GM12801 (cell line): ENCODE data around the gene AK2.

ENCODE experiments used
- TF ChIP-seq, protein P1 (sequence below): IDR thresholded peaks from one replicate; pipeline ENCODE4 v1.5.1; 2011; ENCODE audit warnings: control low read depth; ENCODE audit not compliant: insufficient read length; ENCODE audit errors: extremely low read depth

AK2 gene

DNA sequence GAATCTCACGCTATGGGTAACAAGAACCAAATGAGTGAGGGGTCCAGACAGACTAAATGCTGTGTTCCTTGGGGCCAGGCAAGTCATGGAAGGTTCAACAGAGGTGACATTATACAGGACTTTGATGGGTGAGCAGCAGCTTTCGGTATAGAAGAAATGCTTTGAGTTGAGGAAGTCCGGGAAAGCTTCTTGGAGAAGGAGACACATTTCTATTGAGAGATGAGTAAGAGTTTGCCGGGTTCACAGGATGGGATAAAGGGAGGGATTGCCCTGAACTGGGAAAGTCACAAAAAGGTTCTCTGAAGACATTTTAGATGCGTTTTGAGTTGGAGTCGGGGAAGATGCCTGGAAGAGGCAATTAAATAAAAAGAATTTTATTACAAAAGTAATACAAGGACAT lies 43.7 kb upstream of the AK2 start:
- TF ChIP-seq, protein P1, sequence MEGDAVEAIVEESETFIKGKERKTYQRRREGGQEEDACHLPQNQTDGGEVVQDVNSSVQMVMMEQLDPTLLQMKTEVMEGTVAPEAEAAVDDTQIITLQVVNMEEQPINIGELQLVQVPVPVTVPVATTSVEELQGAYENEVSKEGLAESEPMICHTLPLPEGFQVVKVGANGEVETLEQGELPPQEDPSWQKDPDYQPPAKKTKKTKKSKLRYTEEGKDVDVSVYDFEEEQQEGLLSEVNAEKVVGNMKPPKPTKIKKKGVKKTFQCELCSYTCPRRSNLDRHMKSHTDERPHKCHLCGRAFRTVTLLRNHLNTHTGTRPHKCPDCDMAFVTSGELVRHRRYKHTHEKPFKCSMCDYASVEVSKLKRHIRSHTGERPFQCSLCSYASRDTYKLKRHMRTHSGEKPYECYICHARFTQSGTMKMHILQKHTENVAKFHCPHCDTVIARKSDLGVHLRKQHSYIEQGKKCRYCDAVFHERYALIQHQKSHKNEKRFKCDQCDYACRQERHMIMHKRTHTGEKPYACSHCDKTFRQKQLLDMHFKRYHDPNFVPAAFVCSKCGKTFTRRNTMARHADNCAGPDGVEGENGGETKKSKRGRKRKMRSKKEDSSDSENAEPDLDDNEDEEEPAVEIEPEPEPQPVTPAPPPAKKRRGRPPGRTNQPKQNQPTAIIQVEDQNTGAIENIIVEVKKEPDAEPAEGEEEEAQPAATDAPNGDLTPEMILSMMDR, result no peak

DNA sequence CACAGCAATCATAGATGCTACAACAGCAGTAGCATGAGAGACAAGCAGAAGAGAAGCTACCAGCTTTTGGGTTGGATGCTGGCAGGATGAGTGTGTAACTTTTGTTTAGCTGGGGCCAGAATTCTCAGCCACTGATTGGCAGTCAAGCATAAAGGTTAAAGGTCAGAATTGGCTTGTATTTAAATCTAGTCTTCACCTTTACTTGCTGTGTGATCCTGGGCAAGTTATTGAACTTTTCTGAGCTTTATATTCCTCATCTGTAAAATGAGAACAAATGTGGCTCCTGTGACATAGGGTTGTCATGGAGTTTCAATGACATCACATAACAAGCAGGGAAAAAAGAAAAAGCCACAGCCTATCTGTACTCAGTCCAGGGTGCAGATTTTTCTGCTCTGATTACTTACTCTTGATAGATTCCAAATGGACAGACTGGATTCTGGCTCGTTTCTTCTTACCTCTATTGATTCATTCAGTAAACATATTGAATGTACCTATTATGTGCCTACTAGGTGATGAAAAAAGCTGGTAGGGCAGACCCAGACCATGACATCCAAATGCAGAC lies 41.4 kb upstream of the AK2 start:
- TF ChIP-seq, protein P1, result no peak

DNA sequence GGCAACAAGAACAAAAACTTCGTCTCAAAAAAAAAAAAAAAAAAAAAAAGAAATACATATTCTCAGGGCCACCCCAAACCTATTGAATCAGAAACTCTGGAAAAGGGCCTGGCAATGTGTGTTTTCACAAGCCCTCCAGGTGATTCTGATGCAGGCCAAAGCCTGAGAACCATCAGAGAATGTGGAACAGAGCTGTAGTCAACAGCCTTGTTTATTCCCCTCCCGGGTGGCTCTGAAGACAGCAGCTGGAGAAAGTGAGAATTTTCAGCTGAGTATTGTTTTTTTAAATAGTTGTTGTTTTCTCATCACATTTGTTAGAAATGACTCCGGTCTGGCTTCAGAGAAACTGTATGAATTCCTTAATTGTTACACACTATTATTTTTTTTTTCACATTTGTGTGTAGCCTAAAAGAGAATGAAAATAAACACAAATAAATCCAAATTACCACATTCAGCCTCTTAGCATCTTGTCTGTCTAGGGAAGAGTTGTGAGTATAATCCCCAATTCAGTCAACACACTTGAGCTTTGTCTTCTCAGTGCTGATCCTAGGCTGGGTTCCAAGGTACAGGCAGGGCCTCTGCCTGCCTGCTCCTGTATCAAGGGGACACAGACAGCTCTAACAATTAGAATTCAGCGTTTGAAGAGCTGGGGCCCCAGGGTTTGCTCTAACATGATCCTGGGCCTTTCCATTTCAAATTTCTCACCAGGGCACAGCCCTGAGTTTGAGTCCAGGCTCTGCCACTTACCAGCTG lies 37.7 kb upstream of the AK2 start:
- TF ChIP-seq, protein P1, result no peak

DNA sequence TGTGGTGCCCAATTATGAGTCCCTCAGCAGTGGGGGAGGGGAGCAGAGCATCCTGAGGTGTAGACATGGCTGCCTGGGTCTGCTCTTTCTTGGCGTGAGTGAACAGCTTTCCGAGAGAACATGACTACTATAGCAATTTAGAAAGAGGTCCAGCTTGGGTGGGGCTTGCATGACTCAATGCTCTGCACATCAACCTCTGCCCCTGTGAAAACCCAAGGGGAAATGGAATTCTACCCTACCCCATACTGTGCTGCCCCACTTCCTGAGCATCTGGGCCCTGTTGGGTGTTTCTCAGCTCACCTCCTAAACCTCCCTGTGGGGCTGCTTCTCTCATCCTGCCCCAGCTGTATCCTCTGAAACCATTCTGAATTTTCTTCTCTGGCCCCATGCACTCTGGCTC lies 36.0 kb upstream of the AK2 start:
- TF ChIP-seq, protein P1, result no peak

DNA sequence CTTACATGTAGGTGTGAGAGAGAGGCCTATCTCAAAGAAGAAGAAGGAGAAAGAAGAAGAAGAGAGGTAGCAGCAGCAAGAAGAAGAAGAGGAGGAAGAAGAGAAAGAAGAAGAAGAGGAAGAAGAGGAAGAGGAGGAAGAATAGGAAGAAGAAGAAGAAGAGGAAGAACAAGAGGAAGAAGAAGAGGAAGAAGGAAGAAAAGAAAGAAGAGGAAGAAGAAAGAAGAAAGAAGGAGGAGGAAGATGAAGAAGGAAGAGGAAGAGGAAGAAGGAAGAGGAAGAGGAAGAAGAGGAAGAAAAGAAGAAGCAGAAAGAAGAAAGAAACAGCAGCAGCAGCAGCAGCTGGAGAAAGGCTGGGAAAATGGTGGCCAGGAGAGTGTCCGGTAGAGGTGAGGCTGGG lies 33.9 kb upstream of the AK2 start:
- TF ChIP-seq, protein P1, result no peak

DNA sequence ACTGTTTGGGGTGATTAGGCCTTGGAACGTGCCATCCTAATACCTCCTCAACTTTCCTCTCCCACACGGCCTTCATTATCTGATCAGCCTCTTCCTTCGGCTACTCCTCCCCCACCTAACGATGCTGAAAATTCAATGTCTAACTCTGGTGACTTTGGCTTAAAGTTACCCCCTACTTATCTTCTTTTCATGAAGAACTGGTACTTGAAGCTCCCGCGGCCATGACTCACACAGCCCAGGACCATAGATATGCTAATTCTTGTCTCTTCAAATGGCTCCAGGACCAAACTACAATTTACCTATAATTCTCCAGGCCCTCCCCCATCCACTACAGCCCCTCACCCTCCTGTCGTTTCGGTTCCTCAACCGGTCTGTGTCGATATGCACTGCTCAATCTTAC lies 28.6 kb upstream of the AK2 start:
- TF ChIP-seq, protein P1, result no peak

DNA sequence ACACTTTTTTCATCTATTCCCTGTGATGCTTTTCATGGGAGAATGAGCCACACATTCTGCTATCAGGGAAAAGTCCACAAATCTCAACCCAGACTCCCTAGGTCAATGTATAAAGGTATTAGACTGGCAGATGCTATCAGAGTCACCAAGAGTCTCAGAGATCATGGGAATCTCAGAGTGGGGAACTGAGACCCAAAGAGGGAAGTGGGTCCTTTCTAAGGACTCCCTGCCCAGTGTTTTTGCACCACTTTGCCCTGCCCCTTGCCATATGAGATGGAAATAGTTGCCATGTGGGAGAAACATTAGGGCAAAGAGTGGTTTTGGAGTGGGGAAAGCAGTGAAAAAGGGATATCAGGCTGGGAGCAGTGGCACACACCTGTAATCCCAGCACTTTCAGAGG lies 25.2 kb upstream of the AK2 start:
- TF ChIP-seq, protein P1, result no peak
